H9 (cell line): Measurements from ENCODE around the gene CHSY1. TPM values are rescaled to one million over a fixed set of nuclear protein-coding genes. Genes with fewer than 3 reads are reported as not detected.
A peak's percentile ranks its signal among the peaks of the same experiment; 100 is the strongest.

Experiments
- DNase-seq: peaks from one replicate; pipeline ENCODE4 v3.0.0-alpha.2; 2017
- H2AFZ ChIP-seq: one replicate; pipeline ENCODE4 v1.6.1; 2013; ENCODE audit warnings: mild to moderate bottlenecking, low read length, control low read depth, moderate library complexity
- H2AK5ac ChIP-seq: 2 replicates; pipeline ENCODE4 v1.6.1; 2013; ENCODE audit warnings: low read length, control low read depth, mixed read lengths; ENCODE audit not compliant: insufficient read length
- H2BK120ac ChIP-seq: one replicate; pipeline ENCODE4 v1.6.1; 2013; ENCODE audit warnings: low read depth, mild to moderate bottlenecking, low read length, control low read depth, inconsistent platforms; ENCODE audit not compliant: poor library complexity, severe bottlenecking
- H2BK12ac ChIP-seq: 2 replicates; pipeline ENCODE4 v1.6.1; 2013; ENCODE audit warnings: low read length, control low read depth, mixed read lengths, low read depth; ENCODE audit not compliant: insufficient read length
- H2BK15ac ChIP-seq: 2 replicates; pipeline ENCODE4 v1.6.1; 2013; ENCODE audit warnings: low read depth, low read length, control low read depth
- H2BK20ac ChIP-seq: one replicate; pipeline ENCODE4 v1.6.1; 2013; ENCODE audit warnings: low read depth, mild to moderate bottlenecking, low read length, control low read depth, inconsistent platforms; ENCODE audit not compliant: poor library complexity, severe bottlenecking
- H2BK5ac ChIP-seq: 2 replicates; pipeline ENCODE4 v1.6.1; 2013; ENCODE audit warnings: low read length, control low read depth, mixed read lengths; ENCODE audit not compliant: insufficient read length
- H3K14ac ChIP-seq: 2 replicates; pipeline ENCODE4 v1.6.1; 2013; ENCODE audit warnings: low read length, control low read depth; ENCODE audit not compliant: insufficient read depth
- H3K18ac ChIP-seq: 2 replicates; pipeline ENCODE4 v1.6.1; 2013; ENCODE audit warnings: low read depth, mild to moderate bottlenecking, mixed read lengths, low read length, control low read depth; ENCODE audit not compliant: insufficient read length
- H3K23ac ChIP-seq: 2 replicates; pipeline ENCODE4 v1.6.1; 2013; ENCODE audit warnings: low read length, control low read depth, mixed read lengths, low read depth; ENCODE audit not compliant: insufficient read length
- H3K23me2 ChIP-seq: 2 replicates; pipeline ENCODE4 v1.6.1; 2013; ENCODE audit warnings: low read depth, mild to moderate bottlenecking, mixed read lengths, low read length, control low read depth; ENCODE audit not compliant: insufficient read length, poor library complexity, severe bottlenecking
- H3K27ac ChIP-seq: 2 replicates; pipeline ENCODE4 v1.5.1; 2013; ENCODE audit warnings: low read length, control low read depth, mixed read lengths, low read depth; ENCODE audit not compliant: insufficient read length
- H3K27me3 ChIP-seq: 2 replicates; pipeline ENCODE4 v1.6.1; 2013; ENCODE audit warnings: low read length, control low read depth, inconsistent platforms; ENCODE audit not compliant: insufficient read depth
- H3K4ac ChIP-seq: 2 replicates; pipeline ENCODE4 v1.6.1; 2013; ENCODE audit warnings: low read depth, mild to moderate bottlenecking, control low read depth, inconsistent platforms, low read length, moderate library complexity
- H3K4me1 ChIP-seq: 2 replicates; pipeline ENCODE4 v1.6.1; 2013; ENCODE audit warnings: low read length, control low read depth, inconsistent platforms; ENCODE audit not compliant: insufficient read depth
- H3K4me2 ChIP-seq: 2 replicates; pipeline ENCODE4 v1.6.1; 2013; ENCODE audit warnings: low read length, control low read depth, mixed read lengths; ENCODE audit not compliant: insufficient read length, insufficient read depth
- H3K56ac ChIP-seq: 2 replicates; pipeline ENCODE4 v1.6.1; 2013; ENCODE audit warnings: low read depth, mild to moderate bottlenecking, mixed read lengths, low read length, control low read depth; ENCODE audit not compliant: insufficient read length
- H3K79me1 ChIP-seq: 2 replicates; pipeline ENCODE4 v1.6.1; 2013; ENCODE audit warnings: low read depth, mild to moderate bottlenecking, moderate library complexity, low read length, control low read depth, inconsistent platforms; ENCODE audit not compliant: insufficient read depth, poor library complexity, severe bottlenecking
- H3K79me2 ChIP-seq: 2 replicates; pipeline ENCODE4 v1.6.1; 2013; ENCODE audit warnings: low read length, control low read depth, inconsistent platforms; ENCODE audit not compliant: insufficient read depth
- H3K9ac ChIP-seq: 2 replicates; pipeline ENCODE4 v1.6.1; 2013; ENCODE audit warnings: low read length, control low read depth, mixed read lengths; ENCODE audit not compliant: insufficient read length; ENCODE audit errors: extremely low read depth
- H3K9me3 ChIP-seq: one replicate; pipeline ENCODE4 v1.6.1; 2013; ENCODE audit warnings: low read depth, low read length, inconsistent platforms; ENCODE audit not compliant: control insufficient read depth
- H3T11ph ChIP-seq: one replicate; pipeline ENCODE4 v1.6.1; 2013; ENCODE audit warnings: mild to moderate bottlenecking, low read length, control low read depth, inconsistent platforms
- H4K20me1 ChIP-seq: one replicate; pipeline ENCODE4 v1.6.1; 2013; ENCODE audit not compliant: control insufficient read depth, insufficient read length, insufficient read depth
- H4K5ac ChIP-seq: 2 replicates; pipeline ENCODE4 v1.6.1; 2013; ENCODE audit warnings: low read depth, mild to moderate bottlenecking, mixed read lengths, low read length, control low read depth; ENCODE audit not compliant: insufficient read length
- H4K8ac ChIP-seq: replicated peaks from 2 replicates; pipeline ENCODE4 v1.6.1; 2013; ENCODE audit warnings: low read length, control low read depth, mixed read lengths, low read depth; ENCODE audit not compliant: insufficient read length
- H4K91ac ChIP-seq: 2 replicates; pipeline ENCODE4 v1.6.1; 2013; ENCODE audit warnings: low read depth, mild to moderate bottlenecking, moderate library complexity, mixed read lengths, low read length, control low read depth; ENCODE audit not compliant: insufficient read length
- H3K27ac Mint-ChIP-seq, 3 experiments: 2 replicates in 2 of 3; 3 replicates in 1 of 3; pipeline ENCODE4 v1.8.0; 2020 to 2021; ENCODE audit warnings: mixed read lengths in 3 of 3, mild to moderate bottlenecking in 1 of 3, moderate library complexity in 1 of 3
- H3K27me3 Mint-ChIP-seq: 2 replicates; pipeline ENCODE4 v1.8.0; 2021; ENCODE audit warnings: low read depth, mild to moderate bottlenecking, moderate library complexity, mixed read lengths
- H3K36me3 Mint-ChIP-seq, 3 experiments: 2 replicates in 2 of 3; 3 replicates in 1 of 3; pipeline ENCODE4 v1.8.0; 2020 to 2021; ENCODE audit warnings: low read depth in 3 of 3, mixed read lengths in 3 of 3; ENCODE audit not compliant: insufficient read depth in 1 of 3
- H3K4me1 Mint-ChIP-seq, 2 experiments: 2 replicates each; pipeline ENCODE4 v1.8.0; 2020; ENCODE audit warnings: mixed read lengths in 2 of 2
- H3K4me3 Mint-ChIP-seq, 2 experiments: 2 replicates in 1 of 2; 3 replicates in 1 of 2; pipeline ENCODE4 v1.8.0; 2020 to 2021; ENCODE audit warnings: mild to moderate bottlenecking in 2 of 2, mixed read lengths in 2 of 2, moderate library complexity in 1 of 2
- H3K9me3 Mint-ChIP-seq, 2 experiments: 2 replicates in 1 of 2; 3 replicates in 1 of 2; pipeline ENCODE4 v1.8.0; 2020; ENCODE audit warnings: mild to moderate bottlenecking in 2 of 2, mixed read lengths in 2 of 2, moderate library complexity in 1 of 2
- CTCF ChIP-seq: fragments of 200-600 bp; sonication (generic); conservative IDR thresholded peaks from 3 replicates; pipeline ENCODE4 v1.8.0; 2021; ENCODE audit warnings: antibody characterized with exemption, mild to moderate bottlenecking
- WGBS: extraction: QIAGEN DNeasy Blood & Tissue Kit; methylation state at CpG from one replicate; pipeline ENCODE4 v1.1.7; 2013; ENCODE audit warnings: missing lambda C conversion rate, low lambda C conversion rate, mixed read lengths; ENCODE audit not compliant: insufficient read length; ENCODE audit errors: extremely low coverage; 5-methylcytosine and 5-hydroxymethylcytosine counted together
- total RNA-seq: library from RNA; stranded (reverse); gene quantifications from 2 replicates; pipeline ENCODE4 v1.2.1, GENCODE V29; 2021

Gene CHSY1
- total RNA-seq, 1 experiment from 2014 or later, result 68.3 TPM

GRCh38 chr15:101200181-101200580 lies 51.7 kb downstream of the CHSY1 start:
- no peak overlapping the region for H3K4me2 ChIP-seq
- no peak overlapping the region for H3K4ac ChIP-seq
- H2BK120ac ChIP-seq, result no peak overlapping the region
- no peak overlapping the region for H2BK20ac ChIP-seq
- H3K9me3 Mint-ChIP-seq, result no peaks in the 10 kb centered on the region
- H3K36me3 Mint-ChIP-seq, result no peaks in the 10 kb centered on the region
- no peak overlapping the region for H2AK5ac ChIP-seq
- H3K18ac ChIP-seq, result no peak overlapping the region
- no peak overlapping the region for H2BK12ac ChIP-seq
- no peaks in the 10 kb centered on the region; the same call in 1 of the 2 replicates for H3K27me3 Mint-ChIP-seq
- H2BK5ac ChIP-seq, result no peak overlapping the region
- no peak overlapping the region for H4K8ac ChIP-seq
- no peaks in the 10 kb centered on the region for H3K27me3 ChIP-seq
- no peak overlapping the region for H3K14ac ChIP-seq
- H3K23ac ChIP-seq, result no peak overlapping the region
- no peak overlapping the region for H3K4me3 Mint-ChIP-seq
- H4K5ac ChIP-seq, result no peak overlapping the region
- H3T11ph ChIP-seq, result no peak overlapping the region
- peaks cover 52 to 60% of the 10 kb centered on the region in 2 experiments for H3K4me1 Mint-ChIP-seq
- peaks cover 12% of the 10 kb centered on the region for H3K79me1 ChIP-seq
- no peaks in the 10 kb centered on the region for H3K9me3 ChIP-seq
- H3K23me2 ChIP-seq, result peaks cover 2% of the 10 kb centered on the region
- peaks cover 15% of the 10 kb centered on the region for H3K4me1 ChIP-seq
- no CpG with 5 or more reads among the region's 9 CpGs for WGBS
- peak overlapping the region in 2 of 3 experiments; percentile 10 to 25; a peak in 2 of 7 replicates for H3K27ac Mint-ChIP-seq
- no peak overlapping the region for H3K9ac ChIP-seq
- TF ChIP-seq CTCF, result no peak
- no peak overlapping the region for H3K27ac ChIP-seq
- H3K79me2 ChIP-seq, result peaks cover 43% of the 10 kb centered on the region
- no peak overlapping the region for H2AFZ ChIP-seq
- DNase-seq, result no peak
- no peak overlapping the region for H2BK15ac ChIP-seq
- no peak overlapping the region for H4K91ac ChIP-seq
- H3K56ac ChIP-seq, result no peak overlapping the region
- H4K20me1 ChIP-seq, result no peaks in the 10 kb centered on the region
